Kidney epithelial cell (primary cell): Measurements from ENCODE around the gene CNGB1. TPM values are rescaled to one million over a fixed set of nuclear protein-coding genes. Genes with fewer than 3 reads are reported as not detected.
"Not testable (repeated sequence)": the region's sequence is repeated elsewhere in the genome, so short reads cannot be mapped to it uniquely, and the experiment has no call there.

Source experiments
- DNase-seq: peaks from one replicate; pipeline ENCODE4 v3.0.0-alpha.2; 2010; ENCODE audit warnings: low read depth
- H3K27me3 ChIP-seq: 2 replicates; pipeline ENCODE4 v1.6.0; 2011; ENCODE audit warnings: low read length; ENCODE audit not compliant: control insufficient read depth, insufficient read depth
- H3K36me3 ChIP-seq: 2 replicates; pipeline ENCODE4 v1.5.1; 2011; ENCODE audit warnings: low read length; ENCODE audit not compliant: control insufficient read depth, insufficient read depth
- H3K4me3 ChIP-seq: 2 replicates; pipeline ENCODE4 v1.5.1; 2011; ENCODE audit warnings: low read depth, mild to moderate bottlenecking, control low read depth, low read length
- total RNA-seq: library from RNA; depleted of rRNA; stranded (reverse); fragments of >200 nt; gene quantifications from 2 replicates; pipeline ENCODE4 v1.2.3, GENCODE V29; 2015
- TF ChIP-seq, protein P1 (sequence below): IDR thresholded peaks from 2 replicates; pipeline ENCODE4 v1.5.1; 2011; ENCODE audit warnings: mild to moderate bottlenecking, moderate library complexity, low read length, control low read depth, inconsistent platforms; ENCODE audit not compliant: insufficient read depth, poor library complexity, severe bottlenecking

CNGB1 gene
- total RNA-seq, 1 donor from 2014 or later, result not detected

DNA sequence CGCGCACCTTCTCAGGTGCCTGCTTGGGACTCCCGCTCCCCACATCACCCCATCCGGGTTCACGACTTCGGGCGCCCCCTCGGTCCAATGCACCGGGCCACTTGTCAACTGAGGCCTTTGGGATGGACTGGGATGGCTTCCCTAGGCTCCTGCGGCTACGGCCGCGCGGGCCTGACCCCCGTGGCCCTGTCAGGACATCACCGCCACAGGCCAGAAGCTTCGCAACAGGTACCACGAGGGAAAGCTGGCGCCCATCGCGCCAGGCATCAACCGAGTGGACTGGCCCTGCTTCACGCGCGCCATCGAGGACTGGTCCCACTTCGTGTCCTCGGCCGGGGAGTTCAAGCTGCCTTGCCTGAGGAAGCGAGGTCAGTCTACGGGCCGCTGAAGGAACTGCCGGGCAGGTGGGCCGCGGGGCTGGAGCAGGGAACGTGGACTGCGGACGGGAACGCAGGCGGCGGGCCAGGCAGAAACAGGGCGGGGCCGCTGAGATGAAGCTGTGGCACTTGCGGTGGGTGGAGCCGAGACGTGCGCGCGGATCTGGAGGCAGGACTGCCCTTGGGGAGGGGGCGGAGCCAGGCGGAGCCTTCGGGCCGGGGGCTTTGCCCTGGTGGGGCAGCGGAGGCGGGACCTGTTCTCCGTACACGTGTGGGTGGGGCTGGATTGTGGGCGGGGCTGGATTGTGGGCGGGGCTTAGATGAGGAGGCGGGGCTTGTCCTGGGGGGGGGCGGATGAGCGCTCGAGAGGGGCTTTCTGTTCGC is 13.7 kb upstream of the CNGB1 start:
- H3K4me3 ChIP-seq, result peak overlapping the region; percentile 42
- TF ChIP-seq, protein P1, sequence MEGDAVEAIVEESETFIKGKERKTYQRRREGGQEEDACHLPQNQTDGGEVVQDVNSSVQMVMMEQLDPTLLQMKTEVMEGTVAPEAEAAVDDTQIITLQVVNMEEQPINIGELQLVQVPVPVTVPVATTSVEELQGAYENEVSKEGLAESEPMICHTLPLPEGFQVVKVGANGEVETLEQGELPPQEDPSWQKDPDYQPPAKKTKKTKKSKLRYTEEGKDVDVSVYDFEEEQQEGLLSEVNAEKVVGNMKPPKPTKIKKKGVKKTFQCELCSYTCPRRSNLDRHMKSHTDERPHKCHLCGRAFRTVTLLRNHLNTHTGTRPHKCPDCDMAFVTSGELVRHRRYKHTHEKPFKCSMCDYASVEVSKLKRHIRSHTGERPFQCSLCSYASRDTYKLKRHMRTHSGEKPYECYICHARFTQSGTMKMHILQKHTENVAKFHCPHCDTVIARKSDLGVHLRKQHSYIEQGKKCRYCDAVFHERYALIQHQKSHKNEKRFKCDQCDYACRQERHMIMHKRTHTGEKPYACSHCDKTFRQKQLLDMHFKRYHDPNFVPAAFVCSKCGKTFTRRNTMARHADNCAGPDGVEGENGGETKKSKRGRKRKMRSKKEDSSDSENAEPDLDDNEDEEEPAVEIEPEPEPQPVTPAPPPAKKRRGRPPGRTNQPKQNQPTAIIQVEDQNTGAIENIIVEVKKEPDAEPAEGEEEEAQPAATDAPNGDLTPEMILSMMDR, result no peak
- H3K27me3 ChIP-seq, result peaks cover 16% of the 10 kb centered on the region
- H3K36me3 ChIP-seq, result no peaks in the 10 kb centered on the region
- peak; percentile 64 for DNase-seq

DNA sequence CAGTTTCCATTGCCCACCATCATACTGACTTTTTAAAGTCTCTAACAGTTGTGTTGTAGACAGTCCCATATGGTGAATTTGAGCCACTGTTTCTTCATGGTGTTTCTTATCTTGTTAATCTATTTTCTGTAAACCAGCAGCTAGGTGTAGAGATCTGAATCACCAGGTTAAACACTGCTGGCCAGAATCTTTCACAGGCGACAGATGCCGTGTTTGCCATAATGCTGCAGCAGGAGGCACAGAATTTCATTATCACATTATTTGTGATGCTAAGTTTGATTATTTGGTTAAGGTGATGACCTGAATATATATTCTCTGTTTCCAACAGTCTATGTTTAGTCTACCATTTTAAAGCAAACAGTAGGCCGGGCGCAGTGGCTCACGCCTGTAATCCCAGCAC is 11.5 kb upstream of the CNGB1 start:
- DNase-seq, result no peak
- Histone ChIP-seq H3K4me3 (no peak overlapping the region), H3K27me3 (peaks cover 16% of the 10 kb centered on the region), H3K36me3 (no peaks in the 10 kb centered on the region)
- TF ChIP-seq, protein P1, result no peak

GRCh38 chr16:57981636-57982035 is 10.7 kb upstream of the CNGB1 start:
- no peak for DNase-seq
- Histone ChIP-seq H3K27me3 (peaks cover 14% of the 10 kb centered on the region), H3K4me3 (no peak overlapping the region), H3K36me3 (no peaks in the 10 kb centered on the region)
- TF ChIP-seq, protein P1, result no peak

- Histone ChIP-seq H3K36me3 (no peaks in the 10 kb centered on the region), H3K27me3 (peaks cover 2% of the 10 kb centered on the region), H3K4me3 (no peak overlapping the region)
- TF ChIP-seq, protein P1, result no peak
- DNase-seq, result no peak
Measured at GRCh38 chr16:57979006-57979585, 8.2 kb upstream of the CNGB1 start.

- not testable (repeated sequence) for DNase-seq, H3K27me3 ChIP-seq, H3K36me3 ChIP-seq, H3K4me3 ChIP-seq
Measured at GRCh38 chr16:57978070-57978465, 7.1 kb upstream of the CNGB1 start.

GRCh38 chr16:57977418-57978069 is 6.6 kb upstream of the CNGB1 start:
- H3K27me3 ChIP-seq, result peaks cover 5% of the 10 kb centered on the region
- TF ChIP-seq, protein P1, result no peak
- no peak overlapping the region for H3K4me3 ChIP-seq
- no peaks in the 10 kb centered on the region for H3K36me3 ChIP-seq
- DNase-seq, result no peak
